Measurements from ENCODE around the gene ZNF662. TPM values are rescaled to one million over a fixed set of nuclear protein-coding genes. Genes with fewer than 3 reads are reported as not detected.
A peak's percentile ranks its signal among the peaks of the same experiment; 100 is the strongest.

Gene ZNF662
- total RNA-seq, 1 donor from 2014 or later: not detected

GRCh38 chr3:42875325-42876151 is 30.4 kb upstream of the ZNF662 start, which contains the start of gene CYP8B1:
TSS of gene CYP8B1 (minus strand) at chr3:42875879. CDS start at chr3:42875816, 63 bp downstream.
- no peak for TF ChIP-seq CTCF (IDR thresholded peaks at IDR 0.05)
- H3K27me3 Mint-ChIP-seq (ENCODE audit: low read depth): peaks cover 24% of the 10 kb centered on the region
- no peak within 1 kb of the TSS for H3K4me3 Mint-ChIP-seq (ENCODE audit: unreplicated experiment)
- H3K9me3 Mint-ChIP-seq (ENCODE audit: low read depth): no peaks in the 10 kb centered on the region
- H3K27ac Mint-ChIP-seq (ENCODE audit: unreplicated experiment): no peak within 1 kb of the TSS
- no peak for DNase-seq (ENCODE audit: low spot score)
- H3K4me1 Mint-ChIP-seq (ENCODE audit: low read depth): peaks cover 3% of the 10 kb centered on the region
- no peaks in the 10 kb centered on the region for H3K36me3 Mint-ChIP-seq (ENCODE audit: low read depth)

- no peak for DNase-seq (ENCODE audit: low spot score)
- TF ChIP-seq CTCF (IDR thresholded peaks at IDR 0.05): no peak
- peaks cover 20% of the 10 kb centered on the region for H3K27me3 Mint-ChIP-seq (ENCODE audit: low read depth)
- no peak overlapping the region for H3K4me3 Mint-ChIP-seq (ENCODE audit: unreplicated experiment)
- peaks cover 8% of the 10 kb centered on the region for H3K4me1 Mint-ChIP-seq (ENCODE audit: low read depth)
- H3K9me3 Mint-ChIP-seq (ENCODE audit: low read depth): no peaks in the 10 kb centered on the region
- no peaks in the 10 kb centered on the region for H3K36me3 Mint-ChIP-seq (ENCODE audit: low read depth)
- H3K27ac Mint-ChIP-seq (ENCODE audit: unreplicated experiment): no peak overlapping the region
Measured at GRCh38 chr3:42876401-42876800, 29.5 kb upstream of the ZNF662 start.

- Mint-ChIP-seq H3K4me1 (ENCODE audit: low read depth) (peaks cover 6% of the 10 kb centered on the region), H3K9me3 (ENCODE audit: low read depth) (no peaks in the 10 kb centered on the region), H3K4me3 (ENCODE audit: unreplicated experiment) (no peak overlapping the region), H3K27ac (ENCODE audit: unreplicated experiment) (no peak overlapping the region), H3K27me3 (ENCODE audit: low read depth) (peaks cover 20% of the 10 kb centered on the region), H3K36me3 (ENCODE audit: low read depth) (no peaks in the 10 kb centered on the region)
- no peak for DNase-seq (ENCODE audit: low spot score)
- TF ChIP-seq CTCF (IDR thresholded peaks at IDR 0.05): no peak
Measured at GRCh38 chr3:42876940-42877720, 28.8 kb upstream of the ZNF662 start.

- no peak overlapping the region for H3K4me3 Mint-ChIP-seq (ENCODE audit: unreplicated experiment)
- no peak overlapping the region for H3K27ac Mint-ChIP-seq (ENCODE audit: unreplicated experiment)
- H3K4me1 Mint-ChIP-seq (ENCODE audit: low read depth): peaks cover 6% of the 10 kb centered on the region
- no peak for DNase-seq (ENCODE audit: low spot score)
- H3K36me3 Mint-ChIP-seq (ENCODE audit: low read depth): no peaks in the 10 kb centered on the region
- peaks cover 14% of the 10 kb centered on the region for H3K27me3 Mint-ChIP-seq (ENCODE audit: low read depth)
- TF ChIP-seq CTCF (IDR thresholded peaks at IDR 0.05): no peak
- no peaks in the 10 kb centered on the region for H3K9me3 Mint-ChIP-seq (ENCODE audit: low read depth)
Measured at GRCh38 chr3:42877881-42878280, 28.1 kb upstream of the ZNF662 start.

- no peak for DNase-seq (ENCODE audit: low spot score)
- Mint-ChIP-seq H3K27me3 (ENCODE audit: low read depth) (peaks cover 16% of the 10 kb centered on the region), H3K4me3 (ENCODE audit: unreplicated experiment) (peak overlapping the region; percentile 83), H3K9me3 (ENCODE audit: low read depth) (no peaks in the 10 kb centered on the region), H3K36me3 (ENCODE audit: low read depth) (no peaks in the 10 kb centered on the region), H3K4me1 (ENCODE audit: low read depth) (peaks cover 6% of the 10 kb centered on the region), H3K27ac (ENCODE audit: unreplicated experiment) (peak overlapping the region; percentile 68)
- TF ChIP-seq CTCF (IDR thresholded peaks at IDR 0.05): no peak
Measured at GRCh38 chr3:42880183-42880582, 25.8 kb upstream of the ZNF662 start.
